OCI-LY7 (cell line): ENCODE measurements around the gene SPRING1. TPM values are rescaled to one million over a fixed set of nuclear protein-coding genes. Genes with fewer than 3 reads are reported as not detected.

ENCODE experiments used
- BruUV-seq: library from RNA; stranded (reverse); fragments of 400-500 nt; replicated peaks from 2 replicates; lab custom pipeline; 2021; lab: Mats Ljungman, UMichigan
- CTCF ChIA-PET: fragments of 300-600 bp; sonication (Branson Sonifier 250); formaldehyde crosslinking; loops from one replicate; lab custom pipeline; 2022; ENCODE audit warnings: antibody characterized with exemption; ENCODE audit not compliant: unreplicated experiment; lab: Charles Lee
- POLR2A ChIA-PET: fragments of 300-600 bp; sonication (Branson Sonifier 250); formaldehyde crosslinking; loops from one replicate; lab custom pipeline; 2022; ENCODE audit warnings: antibody characterized with exemption; lab: Charles Lee
- DNase-seq: peaks from one replicate; pipeline ENCODE4 v3.0.0-alpha.2; 2015; ENCODE audit warnings: low spot score
- H2AFZ ChIP-seq: fragments of 200-600 bp; sonication (generic), shearing (Covaris generic); 2 replicates; pipeline ENCODE4 v1.6.1; 2014; ENCODE audit warnings: mild to moderate bottlenecking, antibody characterized with exemption, low read length, moderate library complexity
- H3K27ac ChIP-seq: fragments of 200-600 bp; sonication (generic); 2 replicates; pipeline ENCODE4 v1.5.1; 2014; ENCODE audit warnings: mixed run types, low read depth, mild to moderate bottlenecking, moderate library complexity, low read length, inconsistent platforms; ENCODE audit not compliant: poor library complexity, severe bottlenecking
- H3K36me3 ChIP-seq: fragments of 200-600 bp; sonication (generic); 2 replicates; pipeline ENCODE4 v1.6.1; 2014; ENCODE audit warnings: mild to moderate bottlenecking, antibody characterized with exemption, low read length, moderate library complexity, mixed read lengths; ENCODE audit not compliant: insufficient read depth
- H3K4me1 ChIP-seq: fragments of 200-600 bp; sonication (generic); 2 replicates; pipeline ENCODE4 v1.5.1; 2014; ENCODE audit warnings: mild to moderate bottlenecking, low read length; ENCODE audit not compliant: insufficient read depth, poor library complexity, severe bottlenecking
- H3K4me2 ChIP-seq: fragments of 200-600 bp; sonication (generic); 2 replicates; pipeline ENCODE4 v1.6.1; 2014; ENCODE audit warnings: mild to moderate bottlenecking, low read length
- H3K4me3 ChIP-seq: fragments of 200-600 bp; sonication (generic); 2 replicates; pipeline ENCODE4 v1.5.1; 2014; ENCODE audit warnings: mild to moderate bottlenecking, low read depth, low read length; ENCODE audit not compliant: poor library complexity, severe bottlenecking
- H3K79me2 ChIP-seq: fragments of 200-600 bp; sonication (generic); 2 replicates; pipeline ENCODE4 v1.6.1; 2016; ENCODE audit warnings: low read depth, mild to moderate bottlenecking, low read length, moderate library complexity, mixed read lengths; ENCODE audit not compliant: insufficient read depth
- H3K9me2 ChIP-seq: fragments of 200-600 bp; sonication (generic); 2 replicates; pipeline ENCODE4 v1.6.1; 2016; ENCODE audit warnings: mild to moderate bottlenecking, low read length, mixed read lengths; ENCODE audit not compliant: insufficient read depth
- H3K9me3 ChIP-seq: fragments of 200-600 bp; sonication (generic); 2 replicates; pipeline ENCODE4 v1.6.1; 2014; ENCODE audit warnings: mild to moderate bottlenecking, mixed run types, low read length, mixed read lengths
- H4K20me1 ChIP-seq: fragments of 200-600 bp; sonication (generic); 2 replicates; pipeline ENCODE4 v1.6.1; 2014; ENCODE audit warnings: mild to moderate bottlenecking, antibody characterized with exemption, low read length, moderate library complexity, mixed read lengths; ENCODE audit not compliant: insufficient read depth
- CTCF ChIP-seq: fragments of 200-600 bp; sonication (generic); conservative IDR thresholded peaks from 2 replicates; pipeline ENCODE4 v1.5.1; 2014; ENCODE audit warnings: mild to moderate bottlenecking, antibody characterized with exemption, low read length, moderate library complexity, mixed read lengths
- EZH2phosphoT487 ChIP-seq: fragments of 200-600 bp; sonication (generic); IDR thresholded peaks from 2 replicates; pipeline ENCODE4 v1.6.1; 2018; ENCODE audit warnings: low read depth, borderline replicate concordance, mild to moderate bottlenecking, mixed run types, antibody characterized with exemption, low read length, moderate library complexity, mixed read lengths
- intact Hi-C: fragments of 100-400 bp; cut with micrococcal nuclease; formaldehyde crosslinking; loops from one replicate; pipeline ENCODE4 v1.10.0; 2022; ENCODE audit not compliant: unreplicated experiment
- total RNA-seq, 2 experiments: library from RNA; depleted of rRNA in 1 of 2; stranded (reverse); fragments of >200 nt in 1 of 2; shearing (Covaris generic) in 1 of 2; gene quantifications; 2 replicates each; pipeline ENCODE4 v1.2.3, GENCODE V29; 2014 to 2022

SPRING1 gene
- total RNA-seq, 2 experiments from 2014 or later = 65.1 to 75.5 TPM

GRCh38 chr12:116697305-116697704, 40.6 kb downstream of the SPRING1 start:
- H3K4me3 ChIP-seq = no peak overlapping the region
- intact Hi-C loops = no loop called here
- H3K27ac ChIP-seq = no peak overlapping the region
- ChIA-PET CTCF (no interaction called here), POLR2A (no interaction called here)
- H3K9me3 ChIP-seq = no peaks in the 10 kb centered on the region
- H3K79me2 ChIP-seq = no peaks in the 10 kb centered on the region
- no peaks in the 10 kb centered on the region for H4K20me1 ChIP-seq
- H3K4me2 ChIP-seq = no peak overlapping the region
- DNase-seq = peak; percentile 53
- H3K36me3 ChIP-seq = no peaks in the 10 kb centered on the region
- no peak overlapping the region for H2AFZ ChIP-seq
- BruUV-seq = no TSS peak
- TF ChIP-seq CTCF (peak; percentile 65), EZH2phosphoT487 (no peak)
- H3K4me1 ChIP-seq = peaks cover 10% of the 10 kb centered on the region
- no peaks in the 10 kb centered on the region for H3K9me2 ChIP-seq

GRCh38 chr12:116695464-116695725, 42.5 kb downstream of the SPRING1 start:
- Histone ChIP-seq H3K79me2 (no peaks in the 10 kb centered on the region), H3K27ac (no peak overlapping the region), H3K4me2 (peak overlapping the region; percentile 28; the same call in 1 of the 2 replicates), H3K4me1 (peaks cover 10% of the 10 kb centered on the region), H3K9me3 (no peaks in the 10 kb centered on the region), H3K4me3 (no peak overlapping the region), H2AFZ (no peak overlapping the region), H3K9me2 (no peaks in the 10 kb centered on the region), H4K20me1 (no peaks in the 10 kb centered on the region), H3K36me3 (no peaks in the 10 kb centered on the region)
- CTCF ChIA-PET = no interaction called here
- TF ChIP-seq EZH2phosphoT487 (no peak), CTCF (no peak)
- intact Hi-C loops = no loop called here
- BruUV-seq = no TSS peak
- peak; percentile 61 for DNase-seq
- POLR2A ChIA-PET = no interaction called here

- no peaks in the 10 kb centered on the region for H3K9me3 ChIP-seq
- no peak for DNase-seq
- H3K9me2 ChIP-seq = no peaks in the 10 kb centered on the region
- H3K27ac ChIP-seq = no peak overlapping the region
- ChIA-PET CTCF (no interaction called here), POLR2A (no interaction called here)
- H4K20me1 ChIP-seq = no peaks in the 10 kb centered on the region
- H2AFZ ChIP-seq = no peak overlapping the region
- no TSS peak for BruUV-seq
- intact Hi-C loops = no loop called here
- H3K36me3 ChIP-seq = no peaks in the 10 kb centered on the region
- no peak overlapping the region for H3K4me3 ChIP-seq
- TF ChIP-seq EZH2phosphoT487 (no peak), CTCF (no peak)
- peak overlapping the region; percentile 28 for H3K4me2 ChIP-seq
- no peaks in the 10 kb centered on the region for H3K79me2 ChIP-seq
- peaks cover 10% of the 10 kb centered on the region for H3K4me1 ChIP-seq
Observed at GRCh38 chr12:116694653-116695463, 43.0 kb downstream of the SPRING1 start.
